GM21723 (cell line): ENCODE measurements around the gene BAMBI.
"Not testable (repeated sequence)": the region's sequence is repeated elsewhere in the genome, so short reads cannot be mapped to it uniquely, and the experiment has no call there.

Experiments used
- ATAC-seq: cut with Tn5 transposase; IDR thresholded peaks from one replicate; pipeline ENCODE4 v1.9.1; 2021; ENCODE audit warnings: mild to moderate bottlenecking, moderate library complexity; ENCODE audit not compliant: unreplicated experiment

The BAMBI gene

GRCh38 chr10:28676968-28677887 is at the start of gene BAMBI:
Gene BAMBI (plus strand): TSS chr10:28677521. CDS start chr10:28677898, 377 bp downstream.
- peak; percentile 99 for ATAC-seq

GRCh38 chr10:28628184-28628893 is 49.0 kb upstream of the BAMBI start:
- peak; percentile 82 for ATAC-seq

- ATAC-seq: no peak
These were observed 45.3 kb upstream of the BAMBI start for GRCh38 chr10:28631896-28632583.

GRCh38 chr10:28632584-28632945 is 44.8 kb upstream of the BAMBI start:
- no peak for ATAC-seq

GRCh38 chr10:28633750-28634149 is 43.6 kb upstream of the BAMBI start:
- ATAC-seq: no peak

GRCh38 chr10:28637346-28637745 is 40.0 kb upstream of the BAMBI start:
- no peak for ATAC-seq

GRCh38 chr10:28638392-28638791 is 38.9 kb upstream of the BAMBI start:
- no peak for ATAC-seq

- no peak for ATAC-seq
These were observed 36.8 kb upstream of the BAMBI start for GRCh38 chr10:28640551-28640950.

DNA sequence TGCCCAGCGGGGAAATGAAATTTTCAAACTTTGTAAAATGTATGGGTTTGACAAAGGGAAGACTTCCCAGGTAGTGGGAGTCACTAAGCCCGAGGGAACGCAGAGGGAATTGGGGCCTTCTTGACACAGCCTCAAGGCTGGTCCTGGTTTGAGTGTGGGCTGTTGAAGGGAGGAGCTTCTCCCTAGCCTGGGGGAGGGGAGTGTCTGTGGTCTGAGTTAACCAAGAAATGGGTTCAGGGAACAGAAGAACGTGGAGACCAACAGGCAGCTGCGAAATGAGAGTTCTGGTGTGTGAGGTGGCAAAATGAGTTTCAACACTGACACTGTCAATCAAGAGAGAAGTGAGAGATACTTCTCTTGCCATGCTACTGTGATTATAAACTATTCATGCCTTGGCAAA is 32.7 kb upstream of the BAMBI start:
- ATAC-seq: no peak

DNA sequence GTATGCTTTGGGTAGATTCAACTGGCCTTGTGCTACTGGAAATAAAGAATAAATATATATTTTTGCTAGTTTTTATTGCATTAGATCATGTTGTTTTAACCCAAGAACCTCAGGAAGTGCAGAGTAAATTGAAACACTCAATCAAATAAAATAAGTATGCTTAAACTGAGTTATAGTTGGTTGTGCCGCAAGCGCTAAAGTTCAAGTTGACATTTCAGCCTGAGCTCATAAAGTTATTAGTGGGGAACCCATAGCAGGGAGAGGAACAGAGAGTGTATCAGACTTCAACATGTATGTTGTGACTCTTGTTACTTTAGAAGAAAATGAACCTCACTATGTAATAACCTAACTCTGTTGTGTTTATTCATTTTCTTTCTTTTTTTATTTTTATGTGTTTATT is 25.2 kb upstream of the BAMBI start:
- ATAC-seq: no peak

- ATAC-seq: no peak
These were observed 24.6 kb upstream of the BAMBI start for GRCh38 chr10:28652703-28653102.

GRCh38 chr10:28658824-28659223 is 18.5 kb upstream of the BAMBI start:
- not testable (repeated sequence) for ATAC-seq

DNA sequence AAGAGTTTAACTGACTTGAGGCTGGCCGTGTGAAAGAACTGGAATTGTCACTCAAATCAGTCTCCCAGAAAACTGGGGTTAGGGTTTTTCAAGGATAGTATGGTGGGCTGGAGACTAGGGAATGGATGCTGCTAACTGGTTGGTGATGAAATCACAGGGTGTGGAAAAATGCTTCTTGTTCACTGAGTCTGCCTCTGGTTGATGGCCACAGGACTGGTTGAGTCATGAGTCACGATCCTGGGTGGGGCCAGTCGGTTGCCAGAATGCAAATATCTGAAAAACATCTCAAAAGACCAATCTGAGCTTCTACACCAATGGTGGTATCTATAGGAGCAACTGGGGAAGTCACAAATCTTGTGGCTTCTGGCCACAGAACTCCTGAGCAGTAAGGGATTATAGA is 16.3 kb upstream of the BAMBI start:
- ATAC-seq: no peak

DNA sequence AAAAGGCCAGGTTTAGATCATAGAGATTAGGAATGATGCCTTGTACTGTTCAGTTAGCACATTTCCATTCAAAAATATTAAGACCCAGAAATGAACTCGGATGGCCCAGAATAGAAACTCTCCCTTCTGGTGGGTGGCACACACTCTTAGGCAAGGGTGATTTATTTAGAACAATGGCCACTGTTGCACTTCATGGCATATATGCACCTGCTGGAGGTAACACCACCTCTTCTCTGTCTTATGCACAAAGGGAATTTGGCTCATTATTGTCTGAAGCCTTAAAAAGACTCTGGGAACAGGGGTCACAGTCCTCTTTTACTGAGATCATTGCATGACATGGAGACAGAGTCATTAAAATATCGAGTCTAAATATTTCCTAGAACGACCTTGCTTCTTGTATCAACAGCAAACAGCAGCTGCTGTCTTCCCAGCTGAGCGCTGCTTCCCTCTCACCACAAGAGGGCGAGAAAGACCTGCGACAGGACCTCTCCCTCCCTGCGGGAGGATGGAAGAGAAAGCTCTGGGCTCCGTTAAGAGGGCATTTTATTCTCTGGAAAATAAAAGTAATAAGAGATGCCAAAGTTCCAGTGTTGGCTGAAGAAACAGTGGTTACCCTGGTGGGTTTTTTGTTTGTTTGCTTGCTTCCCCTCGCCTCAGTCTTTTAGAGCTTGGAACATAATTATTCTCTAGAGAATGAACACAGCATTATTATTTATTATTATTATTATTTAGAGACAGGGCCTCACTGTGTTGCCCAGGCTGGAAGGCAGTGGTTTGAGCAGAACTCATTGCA is 13.5 kb upstream of the BAMBI start:
- peak; percentile 85 for ATAC-seq

DNA sequence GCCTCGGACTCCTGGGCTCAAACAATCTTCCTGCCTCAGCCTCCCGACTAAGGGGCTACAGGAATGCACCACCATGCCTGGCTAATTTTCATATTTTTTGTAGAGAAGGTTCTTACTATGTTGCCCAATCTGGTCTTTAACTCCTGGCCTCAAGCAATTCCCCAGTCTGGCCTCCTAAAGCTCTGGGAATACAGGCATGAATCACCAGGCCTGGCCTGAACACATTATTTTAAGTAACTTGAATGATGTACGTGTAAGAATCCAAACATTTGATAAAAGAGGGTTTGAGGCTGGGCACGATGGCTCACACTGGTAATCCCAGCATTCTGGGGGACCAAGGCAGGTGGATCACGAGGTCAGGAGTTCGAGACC is 13.0 kb upstream of the BAMBI start:
- no peak for ATAC-seq

DNA sequence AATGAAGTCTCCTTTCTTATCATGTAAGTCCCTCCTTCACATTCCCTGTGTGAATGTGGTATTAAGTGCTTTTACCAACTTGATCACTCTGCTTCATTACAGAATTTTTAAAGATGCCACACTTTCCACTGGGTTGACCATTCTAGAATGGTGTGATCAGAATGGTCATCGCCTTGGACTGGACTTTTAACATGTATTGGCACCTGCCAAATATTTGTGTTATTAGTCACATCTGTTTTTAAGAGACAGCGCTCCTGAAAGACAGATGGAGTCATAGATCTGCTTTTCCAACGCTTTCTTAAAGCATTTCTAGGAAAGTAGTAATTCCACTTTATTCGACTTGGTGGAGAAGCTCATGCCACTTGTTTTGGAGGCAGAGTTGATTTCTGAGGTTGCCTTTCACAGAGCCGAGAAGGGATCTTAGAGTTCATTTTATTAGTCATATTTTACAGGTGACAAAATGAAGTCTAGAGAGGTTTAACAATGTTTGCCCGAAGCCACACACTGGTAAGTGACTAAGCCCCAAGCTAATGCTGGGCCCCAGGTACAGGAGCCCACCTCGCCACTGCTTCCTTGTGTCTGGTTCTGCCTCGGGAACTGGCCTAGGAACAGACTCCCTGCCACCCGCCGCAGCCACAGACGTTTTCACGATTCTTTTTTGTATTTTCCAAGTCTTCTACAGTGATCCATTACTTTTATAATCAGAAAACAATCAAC is 10.4 kb upstream of the BAMBI start:
- ATAC-seq: no peak

GRCh38 chr10:28668363-28669226 is 8.7 kb upstream of the BAMBI start:
- ATAC-seq: no peak

GRCh38 chr10:28669227-28670173 is 7.8 kb upstream of the BAMBI start:
- ATAC-seq: no peak
